ENCODE data around the gene EML1. TPM values are rescaled to one million over a fixed set of nuclear protein-coding genes. Genes with fewer than 3 reads are reported as not detected.

EML1 gene
- polyA plus RNA-seq, 12 donors, result 31.6 to 53.3 (median 45.0) TPM; not detected in 1

DNA sequence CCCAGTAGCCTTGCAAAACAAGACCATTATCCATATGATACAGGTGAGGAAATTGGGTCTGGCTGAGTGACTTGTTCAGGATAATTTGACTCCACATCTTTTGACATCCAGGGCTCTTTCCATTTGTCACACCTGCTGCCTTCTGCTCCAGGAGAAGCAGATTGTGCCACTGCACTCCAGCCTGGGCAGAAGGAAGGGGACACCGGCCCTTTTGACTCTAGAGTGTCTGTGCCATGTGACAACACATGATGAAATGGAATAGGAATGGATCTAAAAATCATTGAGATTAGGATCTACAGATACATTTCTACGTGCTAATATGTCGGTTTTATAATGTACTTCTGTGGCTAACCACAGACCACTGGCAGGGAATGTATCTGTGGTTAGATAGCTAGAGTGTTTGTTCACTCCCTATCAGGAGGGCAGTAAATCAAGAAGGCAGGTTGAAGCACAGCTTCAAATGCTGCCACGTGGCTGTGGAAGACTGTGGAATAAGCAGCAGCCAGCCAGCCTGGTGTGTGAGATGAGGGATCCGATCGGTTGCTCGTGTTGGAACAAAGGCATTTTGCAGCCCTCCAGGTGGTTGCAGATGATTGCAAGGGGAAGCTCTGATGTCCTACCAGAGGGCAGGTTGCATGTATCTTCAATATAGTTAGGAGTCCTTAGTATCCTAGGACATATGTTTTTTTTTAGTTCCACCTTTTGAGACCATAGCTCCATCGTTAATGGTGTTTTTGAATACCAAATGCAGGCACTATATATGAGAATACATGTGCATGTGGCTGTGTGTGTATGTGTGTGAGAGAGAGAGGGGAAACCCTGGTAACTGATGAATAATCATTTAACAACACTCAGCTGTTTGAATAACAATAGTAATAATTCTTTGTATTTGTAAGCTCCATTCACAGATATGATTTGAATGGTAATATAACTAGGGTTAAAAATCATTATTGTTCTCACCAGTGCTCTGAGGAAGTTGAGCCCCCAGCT, 28.6 kb downstream of the EML1 start:
- no peak for DNase-seq

DNA sequence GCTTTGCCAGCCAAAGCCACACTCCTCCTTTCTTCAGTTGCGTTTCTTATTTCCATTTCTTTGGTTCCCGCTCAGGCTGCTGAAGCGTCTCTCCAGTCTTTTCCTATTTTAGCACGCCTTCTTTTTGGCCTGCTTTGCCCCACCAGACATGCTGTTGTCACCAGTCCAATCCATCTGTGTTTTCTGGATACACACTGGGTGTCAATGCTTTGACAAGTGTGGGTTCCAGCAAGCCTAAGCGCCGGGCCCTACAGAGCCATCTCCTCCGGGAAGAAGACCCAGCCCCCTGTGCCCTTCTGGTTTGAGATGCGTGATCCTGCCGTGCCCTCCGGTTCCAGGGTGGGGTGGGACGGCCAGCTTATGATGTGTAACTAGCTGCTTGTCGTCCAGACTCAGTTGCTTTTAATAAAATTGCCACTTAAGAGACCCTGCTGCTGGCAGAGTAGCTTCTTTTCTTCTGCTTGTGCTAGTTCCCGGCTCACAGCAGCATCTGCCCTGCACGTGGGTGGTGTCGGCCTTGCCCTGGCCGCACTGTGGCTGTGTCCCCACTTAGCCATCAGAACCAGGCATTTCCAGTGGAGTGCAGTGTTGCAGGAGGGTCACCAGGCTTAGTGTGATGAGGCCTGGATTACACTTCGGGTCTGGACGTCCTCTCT, 29.7 kb downstream of the EML1 start:
- peak; percentile 64 for DNase-seq

DNA sequence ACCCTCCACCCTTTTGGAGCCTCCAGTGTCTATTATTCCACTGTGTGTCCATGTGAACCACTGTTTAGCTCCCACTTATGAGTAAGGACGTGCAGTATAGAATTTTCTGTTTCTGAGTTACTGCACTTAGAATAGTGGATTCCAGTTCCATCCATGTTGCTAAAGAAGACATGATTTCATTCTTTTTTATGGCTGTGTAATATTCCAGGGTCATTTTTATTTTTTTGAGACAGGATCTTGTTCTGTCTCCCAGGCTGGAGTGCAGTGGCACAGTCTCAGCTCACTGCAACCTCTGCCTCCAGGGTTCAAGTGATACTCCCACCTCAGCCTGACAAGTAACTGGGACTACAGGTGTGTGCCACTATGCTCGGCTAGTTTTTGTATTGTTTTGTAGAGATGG, 31.6 kb downstream of the EML1 start:
- no peak for DNase-seq

DNA sequence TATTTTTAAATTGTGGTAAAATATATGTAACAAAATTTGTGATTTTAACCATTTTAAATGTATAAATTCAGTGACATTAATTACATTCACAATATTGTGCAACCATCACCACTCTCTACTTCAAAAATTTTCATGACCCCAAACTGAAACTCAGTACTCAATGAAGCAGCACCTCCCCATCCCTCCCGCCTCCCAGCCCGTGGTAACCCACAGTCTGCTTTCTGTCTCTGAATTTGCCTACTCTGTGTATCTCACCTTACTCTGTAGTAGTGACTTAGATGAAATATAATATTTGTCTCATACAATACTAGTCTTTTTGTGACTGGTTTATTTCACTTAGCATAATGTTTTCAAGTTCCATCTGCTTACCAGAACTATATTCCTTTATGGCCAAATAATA, 36.2 kb downstream of the EML1 start:
- no peak for DNase-seq

DNA sequence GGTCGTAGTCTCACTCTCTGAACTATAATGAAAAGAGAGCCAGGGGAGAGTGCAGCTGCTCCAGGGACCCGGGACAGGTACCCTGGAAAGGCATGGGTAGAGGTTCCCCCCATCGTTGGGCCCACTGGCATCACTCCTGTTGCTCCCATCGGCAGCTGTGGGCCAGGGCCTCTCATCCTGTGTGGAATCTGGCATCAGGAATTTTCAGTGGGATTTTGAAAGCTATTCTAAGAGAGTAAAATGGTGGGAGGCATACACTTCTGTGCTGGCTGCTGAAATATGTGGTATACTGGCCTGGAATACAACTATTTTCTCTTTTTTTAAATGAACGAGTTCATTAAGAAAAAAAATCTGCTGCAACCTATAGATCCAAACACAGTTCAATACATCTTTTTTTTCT, 38.1 kb downstream of the EML1 start:
- no peak for DNase-seq

DNA sequence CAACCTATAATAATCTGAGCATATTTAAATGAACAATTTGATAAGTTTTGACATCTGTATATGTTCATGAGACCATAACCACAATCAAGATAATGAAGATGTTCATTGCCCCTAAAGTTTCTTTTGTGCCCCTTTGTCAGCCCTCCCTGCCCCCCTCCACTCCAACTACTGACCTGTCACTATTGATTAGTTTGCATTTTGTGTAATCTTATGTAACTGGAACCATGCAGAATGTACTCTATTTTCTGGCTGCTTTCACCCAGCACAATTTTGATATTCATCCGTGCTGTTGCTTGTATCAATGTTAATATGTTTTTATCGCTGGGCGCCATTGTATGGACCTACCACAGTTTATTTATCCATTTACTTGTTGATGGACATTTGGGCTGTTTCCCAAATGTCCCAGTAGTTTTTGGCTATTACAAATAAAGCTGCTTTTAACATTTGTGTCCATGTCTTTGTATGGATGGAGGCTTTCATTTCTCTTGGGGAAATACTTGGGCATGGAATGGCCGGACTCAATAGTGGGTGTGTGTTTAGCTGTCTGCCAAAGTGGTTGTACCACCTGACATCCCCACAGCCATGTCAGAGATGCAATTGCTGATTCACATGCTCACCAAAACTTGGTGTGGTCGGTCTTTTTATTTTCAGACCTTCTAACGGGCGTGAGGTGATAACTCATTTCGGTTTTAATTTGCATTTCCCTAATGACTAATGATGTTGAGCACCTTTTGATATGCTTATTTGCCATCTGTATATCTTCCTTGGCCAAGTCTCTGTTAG, 38.9 kb downstream of the EML1 start:
- DNase-seq, result no peak

DNA sequence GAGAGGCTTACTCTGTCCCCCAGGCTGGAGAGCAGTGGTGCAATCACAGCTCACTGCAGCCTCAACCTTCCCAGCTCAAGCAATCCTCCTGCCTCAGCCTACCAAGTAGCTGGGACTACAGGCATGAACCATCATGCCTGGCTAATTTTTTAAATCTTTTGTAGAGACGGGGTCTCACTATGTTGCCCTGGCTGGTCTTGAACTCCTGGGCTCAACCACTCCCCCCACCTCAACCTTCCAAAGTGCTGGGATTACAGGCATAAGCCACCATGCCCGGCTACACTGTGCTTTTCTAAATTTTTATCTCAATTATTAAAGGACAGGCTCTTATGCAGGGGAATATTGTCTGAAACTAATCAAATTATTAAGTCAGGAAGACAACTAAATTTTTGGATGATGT, 44.6 kb downstream of the EML1 start:
- no peak for DNase-seq

DNA sequence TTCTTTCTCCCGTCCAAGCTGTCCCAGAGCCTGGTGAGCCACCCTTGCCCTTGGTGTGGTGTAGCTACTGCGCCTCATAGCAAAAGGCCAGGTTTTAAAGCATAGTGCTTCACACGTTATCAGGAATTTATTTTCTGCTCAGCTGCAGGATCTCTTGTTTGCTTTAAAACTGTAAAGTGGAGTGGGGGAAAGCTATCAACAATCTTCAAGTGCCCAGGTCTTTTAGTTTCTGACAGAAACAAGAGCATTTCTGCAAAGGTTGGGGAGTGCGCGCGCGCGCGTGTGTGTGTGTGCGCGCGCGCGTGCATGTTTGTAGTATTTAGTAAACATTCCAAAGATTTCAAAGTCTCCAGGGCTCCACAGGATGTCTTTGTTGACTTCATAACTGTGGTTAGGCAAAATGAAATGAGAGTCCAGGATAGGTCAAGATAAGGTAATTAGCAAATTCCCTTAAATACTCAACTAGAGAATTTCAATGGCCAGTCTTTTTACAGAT, 45.5 kb downstream of the EML1 start:
- DNase-seq, result no peak

DNA sequence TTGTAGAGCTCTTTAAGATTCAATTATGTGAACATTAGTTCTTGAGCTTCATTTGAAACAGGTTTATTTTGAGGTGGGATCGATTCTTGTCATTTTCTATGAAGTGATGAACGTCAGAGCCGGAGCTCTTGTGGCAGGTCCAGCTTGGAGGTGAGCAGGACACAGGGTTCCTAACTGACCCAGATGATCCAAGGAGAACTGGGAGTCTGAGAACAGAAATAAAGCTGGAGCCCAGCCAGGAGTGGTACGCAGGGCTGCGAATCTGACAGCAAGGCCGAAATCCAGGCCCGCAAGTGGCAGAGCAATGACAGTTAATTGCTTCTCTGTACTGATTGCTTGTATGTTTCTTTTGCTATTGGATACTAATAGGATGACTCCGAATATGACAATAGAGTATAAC, 46.5 kb downstream of the EML1 start:
- DNase-seq, result no peak

DNA sequence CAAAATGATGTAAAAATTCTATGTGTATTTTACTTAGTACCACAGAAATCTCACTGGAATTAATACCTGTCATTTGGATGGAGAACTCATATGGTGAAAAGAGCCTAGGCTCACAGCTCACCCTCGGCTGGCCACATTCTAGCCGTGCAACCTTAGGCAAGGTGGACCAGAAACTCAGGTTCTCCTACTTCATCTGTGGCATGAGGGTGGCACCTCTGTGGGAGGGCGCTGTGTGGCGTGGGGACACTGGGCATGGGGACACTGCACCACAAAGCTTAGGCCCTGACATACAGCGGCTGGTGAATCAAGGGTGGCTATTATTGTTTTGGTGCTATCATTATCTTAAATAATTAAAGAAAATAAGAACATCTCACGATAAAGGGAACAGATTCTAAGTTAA, 47.1 kb downstream of the EML1 start:
- no peak for DNase-seq

DNA sequence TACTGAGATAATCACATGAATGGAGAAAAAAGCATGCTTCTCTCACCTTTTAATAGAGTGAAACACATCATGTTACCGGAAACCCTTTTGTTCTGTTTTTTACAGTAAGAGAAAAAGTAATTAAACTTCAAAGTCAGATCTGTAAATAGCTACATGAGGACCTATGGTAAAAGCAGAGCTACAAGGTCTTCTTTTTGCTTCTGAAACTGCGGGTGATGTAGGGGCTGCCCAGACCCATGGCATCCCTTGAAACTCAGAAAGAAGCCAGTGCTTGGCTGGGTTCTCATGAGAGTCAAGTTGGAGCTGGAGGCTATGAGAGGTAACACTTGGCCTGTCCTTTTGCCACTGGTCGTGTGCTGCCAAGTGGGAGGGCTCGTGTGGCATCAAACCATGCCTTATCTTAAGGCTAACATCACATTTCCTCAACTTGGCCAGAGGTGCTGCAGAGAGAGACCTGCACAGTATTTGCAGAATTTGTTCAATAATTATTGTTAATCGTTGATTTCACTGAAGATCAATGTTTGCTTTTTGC, 47.6 kb downstream of the EML1 start:
- no peak for DNase-seq

DNA sequence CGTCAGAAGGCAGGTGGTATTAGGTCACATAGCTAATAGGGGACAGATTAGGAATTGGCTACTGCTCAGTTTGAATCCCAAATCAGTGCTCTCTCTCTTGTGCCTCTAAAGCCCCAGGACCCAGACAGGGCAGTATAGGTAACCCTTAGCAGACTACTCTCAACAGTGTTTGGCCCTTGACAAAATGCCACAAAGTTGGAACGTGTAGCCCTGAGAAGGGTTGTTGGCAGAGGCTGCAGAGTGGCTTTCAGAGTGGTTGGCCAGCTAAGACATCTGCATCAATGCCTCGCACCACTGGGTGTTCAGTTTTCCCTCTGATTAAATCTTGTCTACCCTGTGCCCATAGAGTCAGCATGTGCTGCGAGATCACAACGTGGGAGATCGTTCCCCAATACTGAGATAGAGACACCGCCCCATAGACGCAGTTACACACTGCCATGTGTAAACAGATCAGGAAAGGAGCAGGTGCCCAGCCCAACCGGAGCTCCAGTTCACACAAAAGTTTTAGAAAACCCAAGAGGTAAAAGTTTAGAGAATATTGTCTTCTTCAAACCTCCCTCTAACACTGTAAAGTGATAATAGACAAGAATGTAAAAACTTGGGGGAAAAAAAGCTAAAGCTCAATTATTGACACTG, 48.3 kb downstream of the EML1 start:
- DNase-seq, result no peak

DNA sequence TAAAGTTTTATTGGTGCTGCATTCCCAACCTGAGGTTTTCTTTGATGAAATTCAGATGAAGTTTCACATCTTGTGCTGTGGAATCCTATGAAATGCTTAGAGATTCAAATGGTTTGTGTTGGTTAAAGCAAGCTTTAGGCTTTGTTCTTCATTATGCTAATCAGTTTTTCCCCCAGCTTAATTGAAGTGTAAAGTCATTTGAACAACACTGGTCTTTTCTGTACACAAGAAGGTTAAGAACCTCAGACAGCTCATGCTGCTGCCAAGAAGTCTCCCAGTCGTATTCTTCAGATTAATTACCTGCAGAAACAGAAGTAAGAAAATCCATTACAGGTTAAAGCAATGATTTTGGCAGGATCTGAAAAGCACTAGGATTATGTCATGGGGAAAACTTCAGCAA, 48.9 kb downstream of the EML1 start:
- DNase-seq, result no peak

DNA sequence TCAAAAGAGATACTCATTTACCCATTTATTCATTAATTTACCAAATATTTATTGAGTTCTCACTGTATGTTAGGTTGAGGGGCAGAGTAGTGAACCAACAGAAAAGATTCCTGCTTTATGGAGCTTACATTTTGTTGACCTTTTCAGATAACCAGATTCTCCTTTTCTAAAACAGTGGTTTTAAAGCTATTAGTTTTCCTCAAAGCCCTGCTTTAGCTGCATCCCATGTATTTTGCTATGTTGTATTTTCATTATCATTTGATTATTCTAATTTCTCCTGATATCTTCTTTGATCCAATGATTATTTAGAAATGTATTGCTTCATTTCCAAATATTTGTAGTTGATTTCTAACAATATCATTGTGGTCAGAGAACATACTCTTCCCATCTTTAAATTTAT, 53.6 kb downstream of the EML1 start:
- DNase-seq, result no peak

DNA sequence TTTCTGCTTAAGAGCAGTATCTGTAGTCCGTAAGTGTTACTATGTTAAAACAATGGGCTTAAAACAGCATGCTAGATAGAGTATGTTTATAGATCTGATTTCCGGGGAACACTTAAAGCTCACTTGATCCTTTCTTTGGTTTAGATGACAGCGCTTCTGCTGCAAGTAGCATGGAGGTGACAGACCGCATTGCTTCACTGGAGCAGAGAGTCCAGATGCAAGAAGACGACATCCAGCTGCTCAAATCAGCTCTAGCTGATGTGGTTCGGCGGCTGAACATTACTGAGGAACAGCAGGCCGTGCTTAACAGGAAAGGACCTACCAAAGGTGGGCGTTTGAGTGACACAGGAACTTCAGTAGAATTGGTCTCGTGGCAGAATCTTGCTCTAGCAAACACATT, 57.5 kb downstream of the EML1 start:
- no peak for DNase-seq

DNA sequence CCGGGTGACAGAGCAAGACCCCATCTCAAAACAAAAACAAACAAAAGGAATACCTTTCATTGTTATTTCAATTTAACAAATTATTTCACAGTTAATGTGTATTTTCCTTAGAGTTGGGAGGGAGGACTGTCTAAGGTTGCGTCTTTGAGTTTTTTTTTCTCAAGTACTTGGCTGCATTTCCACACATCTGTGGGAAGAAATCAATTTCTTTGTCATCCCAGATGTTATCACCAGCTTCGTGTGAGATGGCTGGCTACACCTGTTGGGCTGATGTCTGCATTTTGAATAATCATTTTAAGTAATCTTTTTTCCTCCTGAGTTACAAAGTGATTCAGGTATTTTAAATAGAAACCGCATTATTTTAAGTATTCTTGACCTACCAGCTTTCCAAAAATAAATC, 59.4 kb downstream of the EML1 start:
- DNase-seq, result no peak

DNA sequence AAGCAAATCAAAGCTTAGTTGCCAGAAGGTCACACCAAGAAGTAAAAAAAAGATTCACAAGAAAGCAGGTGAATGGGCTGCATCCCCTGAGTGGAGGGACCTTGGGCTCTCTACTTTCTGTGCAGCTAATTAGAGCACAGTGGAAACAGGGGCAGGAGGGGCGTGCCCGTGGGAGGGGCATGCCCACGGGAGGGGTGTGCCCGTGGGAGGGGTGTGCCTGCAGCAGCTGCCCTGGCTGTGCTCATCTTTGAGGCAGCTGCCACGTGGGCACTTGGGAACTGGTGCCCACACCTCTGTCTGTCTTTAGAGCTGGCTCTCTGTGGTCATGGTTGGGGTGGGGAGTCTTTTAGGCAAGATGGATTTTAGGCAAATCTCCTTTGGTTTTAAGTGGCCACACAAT, 60.0 kb downstream of the EML1 start:
- no peak for DNase-seq

DNA sequence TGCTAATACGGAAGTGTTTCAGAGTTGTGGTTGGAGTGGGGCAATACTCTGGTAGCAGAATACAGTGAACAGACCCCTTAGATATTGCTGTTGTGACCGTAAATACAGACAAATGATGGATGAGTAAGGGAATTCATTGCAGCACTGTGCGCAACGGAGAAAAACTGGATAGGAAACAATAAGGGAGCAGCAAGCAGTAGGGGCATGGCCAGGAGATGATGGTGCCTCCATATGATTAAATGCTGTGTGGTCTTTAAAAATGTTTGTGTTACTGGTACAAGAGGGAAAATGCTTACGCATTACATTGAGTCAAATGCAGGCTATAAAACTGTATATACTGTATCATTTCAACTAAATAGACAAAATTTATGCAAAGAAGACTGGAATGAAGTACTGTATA, 61.6 kb downstream of the EML1 start:
- DNase-seq, result no peak

DNA sequence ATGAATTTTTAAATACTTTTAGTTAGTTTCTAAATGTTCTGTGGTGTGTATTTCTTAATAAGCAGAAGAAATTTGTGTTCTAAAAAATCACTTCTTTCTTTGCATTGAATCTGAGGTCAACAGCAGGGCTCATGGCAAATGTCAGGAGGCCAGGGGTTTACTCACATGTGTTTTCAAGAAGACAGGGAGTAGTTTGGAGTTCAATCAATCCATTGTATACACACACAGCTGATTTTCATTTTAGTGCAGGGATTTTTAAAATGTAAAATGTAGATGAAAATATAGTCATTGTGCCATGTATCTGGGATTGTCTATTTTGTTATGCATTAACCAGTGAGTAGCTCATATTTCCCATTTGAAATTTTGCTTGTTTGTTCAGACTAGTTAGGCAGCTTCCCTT, 62.1 kb downstream of the EML1 start:
- DNase-seq, result no peak

DNA sequence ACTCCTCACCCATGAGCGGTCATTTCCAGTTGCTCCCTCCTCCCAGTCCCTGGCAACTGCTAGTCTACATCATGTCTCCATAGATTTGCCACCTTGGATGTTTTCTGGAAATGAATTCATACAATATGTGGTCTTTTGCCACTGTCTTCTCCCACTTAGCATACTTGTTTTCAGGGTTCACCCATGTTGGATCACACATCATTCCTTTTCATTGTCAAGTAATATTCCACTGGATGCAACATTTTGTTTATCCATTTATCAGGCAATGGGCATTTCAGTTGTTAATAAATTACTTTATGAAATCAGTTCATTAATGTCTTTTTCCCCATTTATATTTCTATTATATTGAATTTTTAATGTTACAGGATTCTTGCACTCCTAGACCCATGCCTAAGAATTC, 64.3 kb downstream of the EML1 start:
- DNase-seq, result no peak

DNA sequence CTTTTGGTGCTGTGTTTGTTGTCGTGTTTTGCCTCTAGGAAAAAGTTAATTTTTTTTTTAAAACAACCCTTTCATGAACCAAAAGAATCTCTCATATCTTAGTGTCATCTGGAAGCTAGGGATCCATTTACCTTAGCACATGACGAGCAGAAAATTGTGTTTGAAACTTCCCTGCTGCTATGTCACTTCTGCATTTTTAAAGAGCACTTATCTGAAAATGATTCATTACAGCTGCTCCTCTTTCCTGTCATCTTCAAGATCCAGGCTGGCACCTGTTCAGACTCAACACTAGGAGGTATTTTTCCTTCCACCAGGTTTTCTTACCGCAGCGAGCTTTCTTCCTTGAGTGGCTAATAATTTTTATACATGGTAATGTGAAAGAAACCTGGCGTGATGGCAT, 67.0 kb downstream of the EML1 start:
- DNase-seq, result no peak

DNA sequence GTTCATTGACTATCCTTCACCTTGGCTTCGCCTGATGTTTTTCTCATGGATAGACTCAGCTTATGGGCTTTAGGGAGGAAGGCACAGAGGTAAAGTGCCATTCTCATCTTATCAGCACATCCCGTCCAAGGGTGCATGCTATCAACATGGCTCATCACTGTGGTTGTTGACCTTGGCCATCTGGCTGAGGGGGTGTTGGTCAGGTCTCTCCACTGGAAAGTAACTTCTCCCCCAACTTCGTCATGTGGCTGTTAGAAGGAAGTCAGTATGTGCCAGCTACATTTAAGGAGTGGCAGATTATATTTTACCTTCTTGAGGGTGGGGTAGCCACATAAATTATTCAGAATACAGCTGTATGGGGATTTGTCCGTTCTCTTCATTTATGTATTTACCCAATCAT, 68.9 kb downstream of the EML1 start:
- no peak for DNase-seq

Data from muscle of arm (tissue), 12 donors.